Keratinocyte (primary cell): ENCODE measurements around the gene RPA1. TPM values are rescaled to one million over a fixed set of nuclear protein-coding genes. Genes with fewer than 3 reads are reported as not detected.

ENCODE experiments used
- DNase-seq: peaks from one replicate; pipeline ENCODE4 v3.0.0-alpha.2; 2011; ENCODE audit warnings: low read depth, missing footprints, low spot score
- FAIRE-seq: peaks from 2 replicates; lab custom pipeline; 2011; peaks lifted over from hg19 to GRCh38; lab: Jason Lieb, UNC
- H2AFZ ChIP-seq: 2 replicates; pipeline ENCODE4 v1.6.0; 2012; ENCODE audit warnings: low read length, control low read depth, inconsistent platforms; ENCODE audit not compliant: control insufficient read depth
- H3K27ac ChIP-seq: 2 replicates; pipeline ENCODE4 v1.5.1; 2011; ENCODE audit warnings: low read length; ENCODE audit not compliant: control insufficient read depth, insufficient read depth
- H3K27me3 ChIP-seq: 3 replicates; pipeline ENCODE4 v1.6.0; 2011; ENCODE audit warnings: low read length; ENCODE audit not compliant: control insufficient read depth, insufficient read depth; ENCODE audit errors: extremely low read depth
- H3K36me3 ChIP-seq, 2 experiments: 2 replicates in 1 of 2; 3 replicates in 1 of 2; pipeline ENCODE4 v1.5.1; 2011; ENCODE audit warnings: low read length in 2 of 2, mild to moderate bottlenecking in 1 of 2; ENCODE audit not compliant: control insufficient read depth in 2 of 2, insufficient read depth in 2 of 2; ENCODE audit errors: extremely low read depth in 1 of 2
- H3K4me1 ChIP-seq: 3 replicates; pipeline ENCODE4 v1.5.1; 2011; ENCODE audit warnings: low read length; ENCODE audit not compliant: control insufficient read depth, insufficient read depth; ENCODE audit errors: extremely low read depth
- H3K4me2 ChIP-seq: 3 replicates; pipeline ENCODE4 v1.6.0; 2011; ENCODE audit warnings: low read depth, low read length; ENCODE audit not compliant: control insufficient read depth, insufficient read depth; ENCODE audit errors: extremely low read depth
- H3K4me3 ChIP-seq, 3 experiments: fragments of 200-600 bp in 1 of 3; sonication (generic) in 1 of 3; 2 replicates in 2 of 3; 3 replicates in 1 of 3; pipeline ENCODE4 v1.5.1; 2011 to 2016; ENCODE audit warnings: low read length in 3 of 3, mild to moderate bottlenecking in 3 of 3, control low read depth in 2 of 3, inconsistent platforms in 1 of 3, low read depth in 1 of 3, mixed read lengths in 1 of 3, mixed run types in 1 of 3, moderate library complexity in 1 of 3; ENCODE audit not compliant: control insufficient read depth in 2 of 3, insufficient read depth in 2 of 3; ENCODE audit errors: extremely low read depth in 1 of 3
- H3K79me2 ChIP-seq: 2 replicates; pipeline ENCODE4 v1.6.0; 2012; ENCODE audit warnings: low read length; ENCODE audit not compliant: control insufficient read depth, insufficient read depth
- H3K9ac ChIP-seq: 3 replicates; pipeline ENCODE4 v1.6.0; 2011; ENCODE audit warnings: low read length; ENCODE audit not compliant: control insufficient read depth, insufficient read depth; ENCODE audit errors: extremely low read depth
- H3K9me1 ChIP-seq: 3 replicates; pipeline ENCODE4 v1.6.0; 2011; ENCODE audit warnings: low read length; ENCODE audit not compliant: control insufficient read depth, insufficient read depth; ENCODE audit errors: extremely low read depth
- H3K9me3 ChIP-seq: 2 replicates; pipeline ENCODE4 v1.5.1; 2012; ENCODE audit warnings: low read depth, low read length; ENCODE audit not compliant: control insufficient read depth
- H4K20me1 ChIP-seq: 3 replicates; pipeline ENCODE4 v1.6.0; 2011; ENCODE audit warnings: low read length; ENCODE audit not compliant: control insufficient read depth, insufficient read depth; ENCODE audit errors: extremely low read depth
- CTCF ChIP-seq, 3 experiments: IDR thresholded peaks in 1 of 3; conservative IDR thresholded peaks in 1 of 3; optimal IDR thresholded peaks in 1 of 3; 2 replicates in 2 of 3; 3 replicates in 1 of 3; pipeline versions ENCODE3 to v1.5.1; 2011; ENCODE audit warnings: low read length in 3 of 3, mild to moderate bottlenecking in 3 of 3, moderate library complexity in 2 of 3, control low read depth in 1 of 3, inconsistent platforms in 1 of 3; ENCODE audit not compliant: insufficient read depth in 2 of 3; ENCODE audit errors: extremely low read depth in 1 of 3
- EZH2 ChIP-seq: IDR thresholded peaks from one replicate; pipeline ENCODE4 v1.6.1; 2012; ENCODE audit warnings: inconsistent platforms, mild to moderate bottlenecking, low read length, moderate library complexity
- dilution Hi-C: fragments of 300-500 bp; cut with MboI; formaldehyde crosslinking; loops from one replicate; pipeline ENCODE4 v1.7.0; 2020; ENCODE audit warnings: low sequenced_read_pairs; ENCODE audit not compliant: extremely low pct_ligation_motif_present
- polyA plus RNA-seq, 5 experiments: library from polyadenylated mRNA; depleted of rRNA in 3 of 5; stranded (reverse) in 3 of 5; stranded (forward) in 1 of 5; unstranded in 1 of 5; fragments of >200 nt; gene quantifications; 1 replicate in 1 of 5; 2 replicates in 3 of 5; 3 replicates in 1 of 5; pipeline versions ENCODE4 v1.2.1 to v1.2.3, GENCODE V29; 2011 to 2012; ENCODE audit warnings: missing spikeins in 2 of 5, low read depth in 1 of 5, low replicate concordance in 1 of 5

RPA1 gene
- polyA plus RNA-seq, 1 donor (not counting 4 experiments of a cell fraction or from before 2014, with no cell fraction given): 74.9 TPM

- dilution Hi-C loops: no loop called here
- no peaks in the 10 kb centered on the region for H3K9me3 ChIP-seq
- FAIRE-seq (no peak), DNase-seq (no peak)
- peaks cover 53% of the 10 kb centered on the region for H3K27me3 ChIP-seq
- no peaks in the 10 kb centered on the region for H4K20me1 ChIP-seq
- no peak overlapping the region for H3K4me3 ChIP-seq
- H3K27ac ChIP-seq: no peak overlapping the region
- peaks cover 6% of the 10 kb centered on the region for H3K4me1 ChIP-seq
- H2AFZ ChIP-seq: no peak overlapping the region
- no peaks in the 10 kb centered on the region for H3K36me3 ChIP-seq
- H3K9ac ChIP-seq: no peak overlapping the region
- no peaks in the 10 kb centered on the region for H3K79me2 ChIP-seq
- no peak overlapping the region for H3K4me2 ChIP-seq
- no peaks in the 10 kb centered on the region for H3K9me1 ChIP-seq
- no peak for TF ChIP-seq EZH2
- TF ChIP-seq CTCF (optimal IDR thresholded peaks at IDR 0.05 in 1 of 3, IDR thresholded peaks at IDR 0.05 in 1 of 3, conservative IDR thresholded peaks at IDR 0.05 in 1 of 3; ENCODE audit: extremely low read depth in 1 of 3, insufficient read depth in 2 of 3, low read length in 3 of 3): no peak
Observed at GRCh38 chr17:1912146-1912545, 82.3 kb downstream of the RPA1 start.

GRCh38 chr17:1913702-1914101 is 83.9 kb downstream of the RPA1 start:
- DNase-seq: no peak
- Histone ChIP-seq H3K4me2 (no peak overlapping the region), H3K27me3 (peaks cover 39% of the 10 kb centered on the region)

More at GRCh38 chr17:1913702-1914101, 83.9 kb downstream of the RPA1 start:
- Histone ChIP-seq H4K20me1 (no peaks in the 10 kb centered on the region), H3K27ac (no peak overlapping the region), H2AFZ (no peak overlapping the region), H3K9me3 (no peaks in the 10 kb centered on the region), H3K4me3 (no peak overlapping the region), H3K9ac (no peak overlapping the region), H3K9me1 (no peaks in the 10 kb centered on the region), H3K4me1 (peaks cover 1% of the 10 kb centered on the region), H3K79me2 (no peaks in the 10 kb centered on the region), H3K36me3 (no peaks in the 10 kb centered on the region)
- dilution Hi-C loops: no loop called here
- no peak for FAIRE-seq
- TF ChIP-seq EZH2 (no peak), CTCF (optimal IDR thresholded peaks at IDR 0.05 in 1 of 3, IDR thresholded peaks at IDR 0.05 in 1 of 3, conservative IDR thresholded peaks at IDR 0.05 in 1 of 3; ENCODE audit: extremely low read depth in 1 of 3, insufficient read depth in 2 of 3, low read length in 3 of 3) (no peak)
